HepG2 (cell line): ENCODE results near the gene BCAS1. TPM values are rescaled to one million over a fixed set of nuclear protein-coding genes. Genes with fewer than 3 reads are reported as not detected.

Source experiments
- ARNT2 ChIP-seq: sonication (generic); formaldehyde crosslinking; IDR thresholded peaks from 2 replicates; pipeline ENCODE4 v1.8.0; 2022; ENCODE audit warnings: mild to moderate bottlenecking, low read depth, missing genetic modification reagents, moderate library complexity
- CEBPG ChIP-seq: IDR thresholded peaks from 2 replicates; pipeline ENCODE4 v1.6.1; 2016
- E2F5 ChIP-seq: sonication (generic); formaldehyde crosslinking; conservative IDR thresholded peaks from 2 replicates; pipeline ENCODE4 v1.4.0; 2020; ENCODE audit warnings: missing genetic modification reagents
- EHMT2 ChIP-seq: fragments of 200-600 bp; sonication (generic); IDR thresholded peaks from 2 replicates; pipeline ENCODE4 v1.7.0; 2017; ENCODE audit warnings: antibody characterized with exemption, low read depth, low read length, borderline replicate concordance
- ETV6 ChIP-seq: sonication (generic); formaldehyde crosslinking; conservative IDR thresholded peaks from 2 replicates; pipeline ENCODE4 v1.4.0; 2020; ENCODE audit warnings: missing genetic modification reagents
- FOXA3 ChIP-seq: IDR thresholded peaks from 2 replicates; pipeline ENCODE4 v1.6.1; 2016; ENCODE audit warnings: missing genetic modification reagents, missing compliant biosample characterization
- GATA4 ChIP-seq: sonication (generic); IDR thresholded peaks from 2 replicates; pipeline ENCODE4 v1.6.1; 2016; ENCODE audit warnings: antibody characterized with exemption, low read depth, borderline replicate concordance
- KLF11 ChIP-seq: IDR thresholded peaks from 2 replicates; pipeline ENCODE4 v1.6.1; 2016; ENCODE audit warnings: missing compliant biosample characterization
- SMYD3 ChIP-seq: sonication (generic); formaldehyde crosslinking; IDR thresholded peaks from 2 replicates; pipeline ENCODE4 v1.8.1; 2023; ENCODE audit warnings: mild to moderate bottlenecking, missing genetic modification reagents
- ZMYM4 ChIP-seq: sonication (generic); formaldehyde crosslinking; IDR thresholded peaks from 2 replicates; pipeline ENCODE4 v1.8.1; 2023; ENCODE audit warnings: mild to moderate bottlenecking, missing genetic modification reagents
- ZNF432 ChIP-seq: sonication (generic); formaldehyde crosslinking; IDR thresholded peaks from 2 replicates; pipeline ENCODE4 v1.5.0; 2020; ENCODE audit warnings: missing genetic modification reagents, mild to moderate bottlenecking, borderline replicate concordance
- ZNF609 ChIP-seq: sonication (generic); formaldehyde crosslinking; IDR thresholded peaks from 2 replicates; pipeline ENCODE4 v1.4.0; 2020; ENCODE audit warnings: mild to moderate bottlenecking, missing genetic modification reagents, borderline replicate concordance
- polyA plus RNA-seq, 8 experiments: library from polyadenylated mRNA; depleted of rRNA in 3 of 8; stranded (reverse) in 7 of 8; unstranded in 1 of 8; fragments of >200 nt; fragmentation: Illumina TruSeq in 4 of 8; extraction: Trizol in 4 of 8; gene quantifications; 2 replicates each; pipeline versions ENCODE4 v1.2.1 to v1.2.3, GENCODE V29; 2011 to 2016; ENCODE audit warnings: low read depth in 4 of 8, missing spikeins in 1 of 8, mixed read lengths in 1 of 8; ENCODE audit not compliant: insufficient read depth in 1 of 8
- total RNA-seq, 5 experiments: library from RNA; depleted of rRNA; stranded (reverse); fragments of >200 nt; fragmentation: Illumina TruSeq; extraction: Trizol; gene quantifications; 2 replicates each; pipeline ENCODE4 v1.2.3, GENCODE V29; 2016; ENCODE audit warnings: low read depth in 1 of 5
- TF ChIP-seq, protein P1 (sequence below): sonication (generic); formaldehyde crosslinking; IDR thresholded peaks from 2 replicates; pipeline ENCODE4 v1.4.0; 2020; ENCODE audit warnings: missing genetic modification reagents
- TF ChIP-seq, protein P2 (sequence below): IDR thresholded peaks from 2 replicates; pipeline ENCODE4 v1.6.1; 2016; ENCODE audit warnings: missing genetic modification reagents, missing compliant biosample characterization
- TF ChIP-seq, protein P3 (sequence below): sonication (generic); formaldehyde crosslinking; IDR thresholded peaks from 2 replicates; pipeline ENCODE4 v1.4.0; 2020; ENCODE audit warnings: mild to moderate bottlenecking, low read depth, missing genetic modification reagents

The BCAS1 gene
- total and polyA plus RNA-seq, 2 of the 13 experiments (the other 11 are each of a cell fraction or from before 2014, with no cell fraction given), result 0.55 to 0.91 TPM

DNA sequence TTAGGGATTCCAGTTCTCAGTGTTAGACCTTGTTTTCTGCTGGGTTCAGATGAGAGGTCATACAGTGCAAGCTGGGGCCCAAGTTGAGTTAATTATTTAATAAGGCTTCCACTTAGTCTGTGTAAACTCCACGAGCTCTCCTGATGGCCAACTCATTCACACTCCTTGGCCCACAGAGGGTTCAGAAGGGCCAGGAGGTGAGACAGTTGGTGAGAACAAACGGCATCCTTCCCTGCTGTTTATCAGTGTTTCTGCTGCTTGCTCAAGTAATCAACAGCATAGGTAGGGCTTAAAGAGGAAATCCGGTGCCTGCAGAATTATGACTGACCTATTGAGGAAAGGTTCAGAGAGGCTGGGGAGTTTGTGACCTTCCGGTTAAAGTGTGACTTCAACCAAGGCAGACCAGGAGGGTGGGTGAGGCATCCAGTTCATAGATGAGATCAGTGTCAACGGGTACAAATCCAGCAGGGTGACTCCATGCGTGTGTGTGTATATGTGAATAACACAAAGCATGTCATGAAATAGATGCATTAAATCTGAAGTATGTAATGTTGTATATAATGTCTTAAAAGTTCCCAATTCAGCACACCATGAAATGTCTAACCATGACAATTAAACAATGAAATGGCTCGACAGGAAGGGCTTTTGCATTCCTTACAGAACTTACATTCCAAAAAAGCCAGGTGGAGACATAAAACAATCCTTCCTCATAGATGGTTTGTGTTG is 37.4 kb upstream of the BCAS1 start (continued):
- peak; percentile 93 for TF ChIP-seq EHMT2
- TF ChIP-seq, protein P1, sequence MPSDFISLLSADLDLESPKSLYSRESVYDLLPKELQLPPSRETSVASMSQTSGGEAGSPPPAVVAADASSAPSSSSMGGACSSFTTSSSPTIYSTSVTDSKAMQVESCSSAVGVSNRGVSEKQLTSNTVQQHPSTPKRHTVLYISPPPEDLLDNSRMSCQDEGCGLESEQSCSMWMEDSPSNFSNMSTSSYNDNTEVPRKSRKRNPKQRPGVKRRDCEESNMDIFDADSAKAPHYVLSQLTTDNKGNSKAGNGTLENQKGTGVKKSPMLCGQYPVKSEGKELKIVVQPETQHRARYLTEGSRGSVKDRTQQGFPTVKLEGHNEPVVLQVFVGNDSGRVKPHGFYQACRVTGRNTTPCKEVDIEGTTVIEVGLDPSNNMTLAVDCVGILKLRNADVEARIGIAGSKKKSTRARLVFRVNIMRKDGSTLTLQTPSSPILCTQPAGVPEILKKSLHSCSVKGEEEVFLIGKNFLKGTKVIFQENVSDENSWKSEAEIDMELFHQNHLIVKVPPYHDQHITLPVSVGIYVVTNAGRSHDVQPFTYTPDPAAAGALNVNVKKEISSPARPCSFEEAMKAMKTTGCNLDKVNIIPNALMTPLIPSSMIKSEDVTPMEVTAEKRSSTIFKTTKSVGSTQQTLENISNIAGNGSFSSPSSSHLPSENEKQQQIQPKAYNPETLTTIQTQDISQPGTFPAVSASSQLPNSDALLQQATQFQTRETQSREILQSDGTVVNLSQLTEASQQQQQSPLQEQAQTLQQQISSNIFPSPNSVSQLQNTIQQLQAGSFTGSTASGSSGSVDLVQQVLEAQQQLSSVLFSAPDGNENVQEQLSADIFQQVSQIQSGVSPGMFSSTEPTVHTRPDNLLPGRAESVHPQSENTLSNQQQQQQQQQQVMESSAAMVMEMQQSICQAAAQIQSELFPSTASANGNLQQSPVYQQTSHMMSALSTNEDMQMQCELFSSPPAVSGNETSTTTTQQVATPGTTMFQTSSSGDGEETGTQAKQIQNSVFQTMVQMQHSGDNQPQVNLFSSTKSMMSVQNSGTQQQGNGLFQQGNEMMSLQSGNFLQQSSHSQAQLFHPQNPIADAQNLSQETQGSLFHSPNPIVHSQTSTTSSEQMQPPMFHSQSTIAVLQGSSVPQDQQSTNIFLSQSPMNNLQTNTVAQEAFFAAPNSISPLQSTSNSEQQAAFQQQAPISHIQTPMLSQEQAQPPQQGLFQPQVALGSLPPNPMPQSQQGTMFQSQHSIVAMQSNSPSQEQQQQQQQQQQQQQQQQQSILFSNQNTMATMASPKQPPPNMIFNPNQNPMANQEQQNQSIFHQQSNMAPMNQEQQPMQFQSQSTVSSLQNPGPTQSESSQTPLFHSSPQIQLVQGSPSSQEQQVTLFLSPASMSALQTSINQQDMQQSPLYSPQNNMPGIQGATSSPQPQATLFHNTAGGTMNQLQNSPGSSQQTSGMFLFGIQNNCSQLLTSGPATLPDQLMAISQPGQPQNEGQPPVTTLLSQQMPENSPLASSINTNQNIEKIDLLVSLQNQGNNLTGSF (CRISPR knock-in tag), result no peak
- TF ChIP-seq, protein P2, sequence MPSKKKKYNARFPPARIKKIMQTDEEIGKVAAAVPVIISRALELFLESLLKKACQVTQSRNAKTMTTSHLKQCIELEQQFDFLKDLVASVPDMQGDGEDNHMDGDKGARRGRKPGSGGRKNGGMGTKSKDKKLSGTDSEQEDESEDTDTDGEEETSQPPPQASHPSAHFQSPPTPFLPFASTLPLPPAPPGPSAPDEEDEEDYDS (CRISPR knock-in tag), result peak; percentile 89
- TF ChIP-seq E2F5, result no peak
- TF ChIP-seq SMYD3 (CRISPR knock-in tag), result peak; percentile 85; the same call in 1 of the 2 replicates
- peak; percentile 96 for TF ChIP-seq FOXA3
- peak; percentile 95 for TF ChIP-seq ZMYM4 (CRISPR knock-in tag)
- TF ChIP-seq, protein P3, sequence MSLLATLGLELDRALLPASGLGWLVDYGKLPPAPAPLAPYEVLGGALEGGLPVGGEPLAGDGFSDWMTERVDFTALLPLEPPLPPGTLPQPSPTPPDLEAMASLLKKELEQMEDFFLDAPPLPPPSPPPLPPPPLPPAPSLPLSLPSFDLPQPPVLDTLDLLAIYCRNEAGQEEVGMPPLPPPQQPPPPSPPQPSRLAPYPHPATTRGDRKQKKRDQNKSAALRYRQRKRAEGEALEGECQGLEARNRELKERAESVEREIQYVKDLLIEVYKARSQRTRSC (CRISPR knock-in tag), result no peak
- peak; percentile 88 for TF ChIP-seq ETV6 (CRISPR knock-in tag)
- peak; percentile 77 for TF ChIP-seq ARNT2
- peak; percentile 69 for TF ChIP-seq CEBPG
- peak; percentile 98 for TF ChIP-seq ZNF609 (CRISPR knock-in tag)
- TF ChIP-seq ZNF432 (CRISPR knock-in tag), result no peak
- TF ChIP-seq KLF11 (CRISPR knock-in tag), result peak; percentile 92
- peak; percentile 88 for TF ChIP-seq GATA4
